MM.1S (cell line): ENCODE data around the gene GPR75.

Experiments used
- DNase-seq: peaks from one replicate; pipeline ENCODE4 v3.0.0-alpha.2; 2015
- H2AFZ ChIP-seq: fragments of 300-600 bp; sonication (generic); 2 replicates; pipeline ENCODE4 v1.6.0; 2016; ENCODE audit warnings: antibody characterized with exemption, low read length
- H3F3A ChIP-seq: fragments of 300-600 bp; sonication (generic); 2 replicates; pipeline ENCODE4 v1.6.1; 2016; ENCODE audit warnings: mild to moderate bottlenecking, antibody characterized with exemption, low read length, moderate library complexity, mixed read lengths; ENCODE audit not compliant: insufficient read depth
- H3K27ac ChIP-seq: fragments of 300-600 bp; sonication (generic); 2 replicates; pipeline ENCODE4 v1.5.1; 2016; ENCODE audit warnings: mild to moderate bottlenecking, low read length
- H3K27me3 ChIP-seq: fragments of 300-600 bp; sonication (generic); replicated peaks from 2 replicates; pipeline ENCODE4 v1.6.0; 2016; ENCODE audit warnings: low read length; ENCODE audit not compliant: insufficient read depth
- H3K36me3 ChIP-seq: fragments of 300-600 bp; sonication (generic); replicated peaks from 2 replicates; pipeline ENCODE4 v1.6.1; 2016; ENCODE audit warnings: mild to moderate bottlenecking, low read length, mixed read lengths; ENCODE audit not compliant: insufficient read depth
- H3K4me1 ChIP-seq: fragments of 300-600 bp; sonication (generic); 2 replicates; pipeline ENCODE4 v1.6.1; 2016; ENCODE audit warnings: low read length, mixed read lengths
- H3K4me2 ChIP-seq: fragments of 300-600 bp; sonication (generic); 2 replicates; pipeline ENCODE4 v1.6.0; 2016; ENCODE audit warnings: low read depth, low read length
- H3K4me3 ChIP-seq: fragments of 300-600 bp; sonication (generic); 2 replicates; pipeline ENCODE4 v1.5.1; 2016; ENCODE audit warnings: low read length, mixed read lengths
- H3K79me2 ChIP-seq: fragments of 300-600 bp; sonication (generic); 2 replicates; pipeline ENCODE4 v1.6.1; 2016; ENCODE audit warnings: mixed run types, low read length, mixed read lengths
- H3K9ac ChIP-seq: fragments of 300-600 bp; sonication (generic); 2 replicates; pipeline ENCODE4 v1.6.1; 2016; ENCODE audit warnings: low read length, mixed read lengths
- H3K9me2 ChIP-seq: fragments of 300-600 bp; sonication (generic); replicated peaks from 2 replicates; pipeline ENCODE4 v1.6.1; 2016; ENCODE audit warnings: mild to moderate bottlenecking, low read length, mixed read lengths; ENCODE audit not compliant: insufficient read depth
- H3K9me3 ChIP-seq: fragments of 300-600 bp; sonication (generic); replicated peaks from 2 replicates; pipeline ENCODE4 v1.6.1; 2016; ENCODE audit warnings: mild to moderate bottlenecking, low read length, mixed read lengths; ENCODE audit not compliant: insufficient read depth
- H4K20me1 ChIP-seq: fragments of 300-600 bp; sonication (generic); 2 replicates; pipeline ENCODE4 v1.6.1; 2016; ENCODE audit warnings: mild to moderate bottlenecking, low read length, moderate library complexity, mixed read lengths; ENCODE audit not compliant: insufficient read depth
- EZH2 ChIP-seq: fragments of 300-600 bp; sonication (generic); optimal IDR thresholded peaks from 2 replicates; pipeline ENCODE3; 2017; ENCODE audit warnings: low read depth, mild to moderate bottlenecking, antibody characterized with exemption, low read length, mixed read lengths
- EZH2phosphoT487 ChIP-seq: fragments of 300-600 bp; sonication (generic); IDR thresholded peaks from 2 replicates; pipeline ENCODE4 v1.6.1; 2018; ENCODE audit warnings: antibody characterized with exemption, low read length
- TF ChIP-seq, protein P1 (sequence below): fragments of 300-600 bp; sonication (generic); IDR thresholded peaks from 2 replicates; pipeline ENCODE4 v1.5.1; 2016; ENCODE audit warnings: antibody characterized with exemption, low read length, mixed read lengths

GPR75 gene

DNA sequence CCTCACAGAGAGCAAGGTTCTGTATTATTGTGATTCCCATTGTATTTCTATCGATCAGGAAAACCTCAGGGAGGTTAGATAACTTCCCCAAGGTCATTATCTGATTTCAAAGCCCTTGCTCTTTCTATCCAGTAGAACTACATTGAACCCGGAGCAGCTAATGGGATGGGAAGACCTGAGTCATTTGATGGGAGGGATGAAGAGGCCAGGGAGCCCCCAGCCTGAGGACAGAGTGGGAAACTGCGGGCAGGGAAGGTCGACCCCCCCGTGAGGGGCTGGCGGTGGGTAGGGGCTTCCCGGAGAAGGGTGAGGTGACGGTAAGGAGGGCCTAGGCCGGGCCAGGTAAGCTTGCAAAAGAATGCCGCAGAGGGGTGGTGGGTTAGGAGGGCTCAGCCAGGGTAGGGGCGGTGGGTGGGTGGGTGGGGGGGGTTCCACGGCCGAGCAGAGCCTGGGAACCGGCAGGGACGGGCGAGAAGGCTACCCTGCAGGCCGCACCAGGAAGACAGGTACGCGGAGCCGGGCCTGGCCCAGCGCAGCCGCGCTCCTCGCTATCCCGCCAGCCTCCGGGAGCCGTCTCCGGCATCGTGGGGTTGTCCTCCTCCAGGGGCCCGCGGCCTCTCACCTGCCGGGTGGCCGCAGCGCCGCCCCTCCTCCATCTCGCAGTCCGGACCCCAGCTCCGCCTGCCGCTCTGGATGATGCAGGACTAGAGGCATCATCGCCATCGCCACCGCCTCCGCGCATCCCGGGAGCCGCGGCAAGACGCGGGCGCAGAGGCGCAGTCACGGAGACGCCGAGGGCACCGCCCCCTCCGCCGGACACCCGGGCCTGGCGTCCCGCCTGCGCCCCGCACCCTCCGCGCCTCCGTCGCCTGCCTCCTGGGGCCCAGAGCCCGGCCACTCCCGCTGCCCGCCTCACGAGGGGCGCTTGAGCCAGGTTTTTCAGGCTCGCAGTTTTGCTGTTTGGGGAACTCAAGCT, at the start of gene GPR75:
Gene GPR75 (minus strand): TSS at position 762 of the 976 bp plus-strand sequence. CDS start 5,211 bp downstream, outside the sequence.
- DNase-seq: no peak
- no peak within 1 kb of the TSS for H3K9ac ChIP-seq
- H3K9me2 ChIP-seq: no peaks in the 10 kb centered on the region
- no peak within 1 kb of the TSS for H3K27ac ChIP-seq
- no peaks in the 10 kb centered on the region for H3K9me3 ChIP-seq
- H2AFZ ChIP-seq: no peak within 1 kb of the TSS
- H3K4me1 ChIP-seq: peaks cover 8% of the 10 kb centered on the region; the same call in 1 of the 2 replicates
- TF ChIP-seq, protein P1, sequence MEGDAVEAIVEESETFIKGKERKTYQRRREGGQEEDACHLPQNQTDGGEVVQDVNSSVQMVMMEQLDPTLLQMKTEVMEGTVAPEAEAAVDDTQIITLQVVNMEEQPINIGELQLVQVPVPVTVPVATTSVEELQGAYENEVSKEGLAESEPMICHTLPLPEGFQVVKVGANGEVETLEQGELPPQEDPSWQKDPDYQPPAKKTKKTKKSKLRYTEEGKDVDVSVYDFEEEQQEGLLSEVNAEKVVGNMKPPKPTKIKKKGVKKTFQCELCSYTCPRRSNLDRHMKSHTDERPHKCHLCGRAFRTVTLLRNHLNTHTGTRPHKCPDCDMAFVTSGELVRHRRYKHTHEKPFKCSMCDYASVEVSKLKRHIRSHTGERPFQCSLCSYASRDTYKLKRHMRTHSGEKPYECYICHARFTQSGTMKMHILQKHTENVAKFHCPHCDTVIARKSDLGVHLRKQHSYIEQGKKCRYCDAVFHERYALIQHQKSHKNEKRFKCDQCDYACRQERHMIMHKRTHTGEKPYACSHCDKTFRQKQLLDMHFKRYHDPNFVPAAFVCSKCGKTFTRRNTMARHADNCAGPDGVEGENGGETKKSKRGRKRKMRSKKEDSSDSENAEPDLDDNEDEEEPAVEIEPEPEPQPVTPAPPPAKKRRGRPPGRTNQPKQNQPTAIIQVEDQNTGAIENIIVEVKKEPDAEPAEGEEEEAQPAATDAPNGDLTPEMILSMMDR: no peak
- TF ChIP-seq EZH2 (no peak), EZH2phosphoT487 (no peak)
- no peaks in the 10 kb centered on the region for H3K27me3 ChIP-seq
- H3K4me3 ChIP-seq: no peak within 1 kb of the TSS
- no peaks in the 10 kb centered on the region for H3K36me3 ChIP-seq
- no peaks in the 10 kb centered on the region for H4K20me1 ChIP-seq
- no peaks in the 10 kb centered on the region for H3F3A ChIP-seq
- no peaks in the 10 kb centered on the region for H3K79me2 ChIP-seq
- no peak within 1 kb of the TSS for H3K4me2 ChIP-seq

GRCh38 chr2:53907582-53907981, 47.8 kb upstream of the GPR75 start:
- Histone ChIP-seq H3K9me2 (no peaks in the 10 kb centered on the region), H3K9me3 (no peaks in the 10 kb centered on the region), H4K20me1 (no peaks in the 10 kb centered on the region), H3K9ac (no peak overlapping the region), H3K4me2 (no peak overlapping the region), H3K27me3 (no peaks in the 10 kb centered on the region), H3F3A (no peaks in the 10 kb centered on the region), H3K4me1 (no peaks in the 10 kb centered on the region), H3K79me2 (no peaks in the 10 kb centered on the region), H3K4me3 (no peak overlapping the region), H2AFZ (no peak overlapping the region), H3K27ac (no peak overlapping the region), H3K36me3 (peaks cover 9% of the 10 kb centered on the region)
- DNase-seq: no peak
- TF ChIP-seq, protein P1: no peak
- no peak for TF ChIP-seq EZH2phosphoT487
- TF ChIP-seq EZH2: no peak

DNA sequence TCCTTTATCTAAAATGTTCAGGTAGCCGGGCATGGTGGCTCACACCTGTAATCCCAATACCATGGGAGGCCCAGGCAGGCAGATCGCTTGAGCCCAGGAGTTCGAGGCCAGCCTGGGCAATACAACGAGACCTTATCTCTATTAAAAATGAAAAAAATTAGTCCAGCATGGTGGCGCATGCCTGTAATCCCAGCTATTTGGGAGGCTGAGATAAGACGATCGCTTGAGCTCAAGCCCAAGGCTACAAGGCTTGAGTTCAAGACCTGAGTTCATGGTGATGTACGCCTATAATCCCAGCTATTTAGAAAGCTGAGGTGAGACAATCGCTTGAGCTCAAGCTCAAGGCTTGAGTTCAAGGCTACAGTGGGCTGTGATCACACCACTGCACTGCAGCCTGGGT, 45.6 kb upstream of the GPR75 start:
- no peaks in the 10 kb centered on the region for H4K20me1 ChIP-seq
- no peaks in the 10 kb centered on the region for H3K27me3 ChIP-seq
- no peaks in the 10 kb centered on the region for H3K9me2 ChIP-seq
- no peak overlapping the region for H3K27ac ChIP-seq
- TF ChIP-seq, protein P1: no peak
- TF ChIP-seq EZH2: no peak
- no peak for TF ChIP-seq EZH2phosphoT487
- H3K9ac ChIP-seq: no peak overlapping the region
- no peak overlapping the region for H3K4me3 ChIP-seq
- H2AFZ ChIP-seq: no peak overlapping the region
- no peak overlapping the region for H3K4me2 ChIP-seq
- no peaks in the 10 kb centered on the region for H3K79me2 ChIP-seq
- peaks cover 7% of the 10 kb centered on the region for H3K36me3 ChIP-seq
- no peaks in the 10 kb centered on the region for H3K4me1 ChIP-seq
- H3K9me3 ChIP-seq: no peaks in the 10 kb centered on the region
- no peaks in the 10 kb centered on the region for H3F3A ChIP-seq
- no peak for DNase-seq
